ENCODE data around the gene CUL7. TPM values are rescaled to one million over a fixed set of nuclear protein-coding genes. Genes with fewer than 3 reads are reported as not detected.

Gene CUL7
- total RNA-seq, 1 experiment from 2014 or later = 23.5 TPM

DNA sequence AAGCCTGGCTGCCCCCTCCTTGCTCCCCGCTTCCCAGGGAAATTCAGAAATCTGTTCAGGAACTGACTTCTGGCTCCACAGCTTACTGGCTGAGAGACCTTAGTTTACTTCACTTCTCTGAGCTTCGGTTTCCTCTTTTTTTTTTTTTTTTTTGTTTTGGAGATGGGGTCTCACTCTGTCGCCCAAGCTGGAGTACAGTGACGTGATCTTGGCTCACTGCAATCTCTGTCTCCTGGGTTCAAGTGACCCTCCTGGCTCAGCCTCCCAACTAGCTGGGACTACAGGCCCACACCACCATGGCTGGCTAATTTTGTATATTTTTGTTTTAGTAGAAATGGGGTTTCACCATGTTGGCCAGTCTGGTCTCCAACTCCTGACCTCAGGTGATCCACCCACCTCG lies 37.4 kb upstream of the CUL7 start:
- no peak overlapping the region for H2BK20ac ChIP-seq (ENCODE audit: low read depth, low read length, poor library complexity, severe bottlenecking)
- H2BK120ac ChIP-seq (ENCODE audit: low read depth, low read length, poor library complexity, severe bottlenecking) = no peak overlapping the region
- no peak overlapping the region for H3K9ac ChIP-seq (ENCODE audit: extremely low read depth, insufficient read length, low read length)
- H4K5ac ChIP-seq (ENCODE audit: insufficient read length, low read depth, low read length) = no peak overlapping the region
- no peak overlapping the region for H4K91ac ChIP-seq (ENCODE audit: insufficient read length, low read depth, low read length)
- H2BK5ac ChIP-seq (ENCODE audit: insufficient read length, low read length) = no peak overlapping the region
- H3K14ac ChIP-seq (ENCODE audit: insufficient read depth, low read length) = no peak overlapping the region; the same call in 1 of the 2 replicates
- peak overlapping the region; percentile 87 to 99 (median 97) for H3K27ac Mint-ChIP-seq
- H4K8ac ChIP-seq (replicated peaks; ENCODE audit: insufficient read length, low read depth, low read length) = no peak overlapping the region
- no peak overlapping the region for H3K23ac ChIP-seq (ENCODE audit: insufficient read length, low read depth, low read length)
- H3K79me1 ChIP-seq (ENCODE audit: insufficient read depth, low read depth, low read length, poor library complexity, severe bottlenecking) = no peaks in the 10 kb centered on the region
- no CpG with 5 or more reads among the region's 5 CpGs for WGBS (ENCODE audit: extremely low coverage, insufficient read length, low lambda C conversion rate)
- no peak overlapping the region for H3K56ac ChIP-seq (ENCODE audit: insufficient read length, low read depth, low read length)
- H3K36me3 Mint-ChIP-seq (ENCODE audit: insufficient read depth in 1 of 3, low read depth in 3 of 3) = peaks cover 0 to 2% (median 0%) of the 10 kb centered on the region in 3 experiments; a peak in 1 of 7 replicates
- H3K4me2 ChIP-seq (ENCODE audit: insufficient read depth, insufficient read length, low read length) = no peak overlapping the region
- H3K27ac ChIP-seq (ENCODE audit: insufficient read length, low read depth, low read length) = peak overlapping the region; percentile 11
- no peak overlapping the region for H2AK5ac ChIP-seq (ENCODE audit: insufficient read length, low read length)
- no peak for DNase-seq
- TF ChIP-seq, protein P1, sequence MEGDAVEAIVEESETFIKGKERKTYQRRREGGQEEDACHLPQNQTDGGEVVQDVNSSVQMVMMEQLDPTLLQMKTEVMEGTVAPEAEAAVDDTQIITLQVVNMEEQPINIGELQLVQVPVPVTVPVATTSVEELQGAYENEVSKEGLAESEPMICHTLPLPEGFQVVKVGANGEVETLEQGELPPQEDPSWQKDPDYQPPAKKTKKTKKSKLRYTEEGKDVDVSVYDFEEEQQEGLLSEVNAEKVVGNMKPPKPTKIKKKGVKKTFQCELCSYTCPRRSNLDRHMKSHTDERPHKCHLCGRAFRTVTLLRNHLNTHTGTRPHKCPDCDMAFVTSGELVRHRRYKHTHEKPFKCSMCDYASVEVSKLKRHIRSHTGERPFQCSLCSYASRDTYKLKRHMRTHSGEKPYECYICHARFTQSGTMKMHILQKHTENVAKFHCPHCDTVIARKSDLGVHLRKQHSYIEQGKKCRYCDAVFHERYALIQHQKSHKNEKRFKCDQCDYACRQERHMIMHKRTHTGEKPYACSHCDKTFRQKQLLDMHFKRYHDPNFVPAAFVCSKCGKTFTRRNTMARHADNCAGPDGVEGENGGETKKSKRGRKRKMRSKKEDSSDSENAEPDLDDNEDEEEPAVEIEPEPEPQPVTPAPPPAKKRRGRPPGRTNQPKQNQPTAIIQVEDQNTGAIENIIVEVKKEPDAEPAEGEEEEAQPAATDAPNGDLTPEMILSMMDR (conservative IDR thresholded peaks at IDR 0.05) = no peak
- no peaks in the 10 kb centered on the region for H3K27me3 Mint-ChIP-seq (ENCODE audit: low read depth)
- peak overlapping the region; percentile 5 for H2BK12ac ChIP-seq (ENCODE audit: insufficient read length, low read depth, low read length)
- H3K9me3 ChIP-seq (ENCODE audit: control insufficient read depth, low read depth, low read length) = no peaks in the 10 kb centered on the region
- H2AFZ ChIP-seq (ENCODE audit: low read length) = no peak overlapping the region
- peaks cover 26% of the 10 kb centered on the region for H3K4me1 ChIP-seq (ENCODE audit: insufficient read depth, low read length)
- peaks cover 22% of the 10 kb centered on the region; the same call in 1 of the 2 replicates for H3K79me2 ChIP-seq (ENCODE audit: insufficient read depth, low read length)
- no peak overlapping the region for H3K4ac ChIP-seq (ENCODE audit: low read depth, low read length)
- no peak overlapping the region for H2BK15ac ChIP-seq (ENCODE audit: low read depth, low read length)
- H3K18ac ChIP-seq (ENCODE audit: insufficient read length, low read depth, low read length) = peak overlapping the region; percentile 56
- H3K4me1 Mint-ChIP-seq = peaks cover 73 to 79% of the 10 kb centered on the region in 2 experiments
- no peak overlapping the region for H3T11ph ChIP-seq (ENCODE audit: low read length)
- H3K23me2 ChIP-seq (ENCODE audit: insufficient read length, low read depth, low read length, poor library complexity, severe bottlenecking) = peaks cover 3% of the 10 kb centered on the region
- no peaks in the 10 kb centered on the region for H4K20me1 ChIP-seq (ENCODE audit: control insufficient read depth, insufficient read depth, insufficient read length)
- H3K27me3 ChIP-seq (ENCODE audit: insufficient read depth, low read length) = no peaks in the 10 kb centered on the region
- no peaks in the 10 kb centered on the region for H3K9me3 Mint-ChIP-seq
- peak overlapping the region in 1 of 2 experiments; percentile 75; a peak in 3 of 5 replicates for H3K4me3 Mint-ChIP-seq

Measured in H9 (cell line).